ENCODE data around the gene CHRNA9.
"Not testable (repeated sequence)": the region's sequence is repeated elsewhere in the genome, so short reads cannot be mapped to it uniquely, and the experiment has no call there.

The CHRNA9 gene

DNA sequence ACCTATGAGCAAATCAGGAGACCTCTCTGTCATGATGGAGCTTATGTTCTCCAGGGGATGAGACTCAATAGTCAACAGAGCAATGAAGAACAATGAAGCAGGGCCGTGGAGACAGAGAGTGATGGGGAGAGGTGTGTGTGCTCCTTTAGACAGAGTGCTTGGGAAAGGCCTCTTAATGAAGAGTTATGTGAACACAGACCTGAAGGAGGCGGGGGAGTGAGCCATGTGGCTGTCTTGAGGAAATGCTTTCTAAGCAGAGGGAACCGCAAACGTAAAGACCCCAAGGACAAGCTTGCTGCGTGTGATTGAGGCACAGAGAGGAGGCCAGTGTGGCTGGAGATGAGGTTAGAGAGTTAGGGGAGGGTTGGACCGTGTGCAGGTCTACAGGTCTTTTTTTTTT is 53.1 kb downstream of the CHRNA9 start:
- no peak for DNase-seq (ENCODE audit: low read depth)

DNA sequence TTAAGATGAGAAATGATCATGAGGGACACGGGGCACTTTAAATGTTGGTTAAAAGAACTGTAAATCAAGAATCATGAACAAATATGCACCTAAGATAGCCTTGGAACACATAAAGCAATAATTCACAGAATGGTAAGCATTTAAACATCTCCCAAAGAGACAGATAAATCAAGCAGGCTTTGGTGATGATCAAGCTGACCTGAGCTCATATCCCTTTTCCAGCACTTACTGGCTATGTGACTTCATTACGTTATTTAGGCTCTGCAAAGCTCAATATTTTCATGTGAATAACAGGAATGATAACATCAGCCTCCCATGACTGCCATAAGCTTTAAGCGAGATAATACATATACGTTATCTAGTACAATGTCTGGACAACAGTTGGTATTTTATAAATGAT is 54.9 kb downstream of the CHRNA9 start:
- DNase-seq (ENCODE audit: low read depth): no peak

DNA sequence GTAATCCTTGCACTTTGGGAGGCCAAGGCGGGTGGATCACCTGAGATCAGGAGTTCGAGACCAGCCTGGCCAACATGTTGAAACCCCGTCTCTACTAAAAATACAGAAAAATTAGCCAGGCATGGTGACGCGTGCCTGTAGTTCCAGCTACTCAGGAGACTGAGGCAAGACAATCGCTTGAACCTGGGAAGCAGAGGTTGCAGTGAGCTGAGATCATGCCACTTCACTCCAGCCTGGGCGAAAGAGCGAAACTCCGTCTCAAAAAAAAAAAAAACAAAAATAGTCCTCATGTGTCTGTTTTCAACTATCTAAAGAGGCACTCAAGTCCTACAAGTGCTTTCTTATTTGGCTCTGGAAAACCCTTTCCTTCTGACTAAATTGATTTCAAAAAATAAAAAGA is 57.1 kb downstream of the CHRNA9 start:
- not testable (repeated sequence) for DNase-seq (ENCODE audit: low read depth)

DNA sequence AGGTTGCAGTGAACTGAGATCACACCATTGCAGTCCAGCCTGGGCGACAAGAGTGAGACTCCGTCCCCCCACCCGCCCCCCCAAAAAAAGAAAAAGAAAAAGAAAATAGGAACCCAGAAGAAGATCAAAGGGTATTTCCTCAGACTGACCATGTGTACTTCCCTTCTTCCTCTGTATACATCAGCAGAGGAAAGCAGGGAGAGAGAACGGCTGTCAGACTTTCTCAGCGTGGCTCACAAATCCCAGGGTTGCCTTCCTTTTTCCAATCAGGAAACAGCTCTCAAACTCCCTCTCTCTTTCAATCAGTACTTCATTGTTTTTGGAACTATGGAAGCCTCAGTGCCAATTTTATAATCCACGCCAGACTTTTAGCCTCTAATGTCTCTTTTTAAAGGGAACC is 59.1 kb downstream of the CHRNA9 start:
- no peak for DNase-seq (ENCODE audit: low read depth)

DNA sequence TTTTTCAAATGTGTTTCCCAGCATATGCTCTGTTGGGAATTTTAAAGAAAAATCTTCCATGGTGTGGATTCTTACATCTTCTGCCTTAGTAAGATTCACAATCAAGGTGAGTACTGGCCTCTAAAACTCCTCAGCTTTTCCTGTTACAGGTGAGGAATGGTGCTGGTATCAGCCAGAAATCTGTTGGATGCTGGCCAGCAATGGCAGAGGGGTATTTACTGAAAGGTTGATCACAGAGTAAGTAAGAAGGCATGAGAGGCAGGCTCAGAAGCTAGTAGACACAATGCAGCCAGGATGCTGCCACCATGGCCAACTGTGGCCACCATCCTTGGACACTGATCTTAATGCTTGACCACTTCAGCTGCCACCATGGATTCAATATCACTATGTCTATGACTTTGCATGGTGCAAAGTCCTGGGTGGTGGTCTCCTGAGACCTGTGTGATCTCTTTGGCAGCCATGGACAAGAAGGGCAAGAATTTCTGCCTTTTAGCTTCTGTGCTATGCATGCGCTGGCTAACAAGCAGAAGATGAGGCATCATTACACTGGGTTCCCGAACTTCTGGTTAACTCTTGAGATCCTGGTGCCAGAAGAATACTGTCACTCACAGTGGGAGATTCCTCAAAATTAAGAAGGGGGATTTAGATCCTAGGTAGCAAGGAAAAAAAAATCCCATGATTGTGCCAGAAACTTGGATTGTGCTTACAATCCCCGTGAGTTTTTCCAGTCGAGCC is 60.2 kb downstream of the CHRNA9 start:
- DNase-seq (ENCODE audit: low read depth): no peak

DNA sequence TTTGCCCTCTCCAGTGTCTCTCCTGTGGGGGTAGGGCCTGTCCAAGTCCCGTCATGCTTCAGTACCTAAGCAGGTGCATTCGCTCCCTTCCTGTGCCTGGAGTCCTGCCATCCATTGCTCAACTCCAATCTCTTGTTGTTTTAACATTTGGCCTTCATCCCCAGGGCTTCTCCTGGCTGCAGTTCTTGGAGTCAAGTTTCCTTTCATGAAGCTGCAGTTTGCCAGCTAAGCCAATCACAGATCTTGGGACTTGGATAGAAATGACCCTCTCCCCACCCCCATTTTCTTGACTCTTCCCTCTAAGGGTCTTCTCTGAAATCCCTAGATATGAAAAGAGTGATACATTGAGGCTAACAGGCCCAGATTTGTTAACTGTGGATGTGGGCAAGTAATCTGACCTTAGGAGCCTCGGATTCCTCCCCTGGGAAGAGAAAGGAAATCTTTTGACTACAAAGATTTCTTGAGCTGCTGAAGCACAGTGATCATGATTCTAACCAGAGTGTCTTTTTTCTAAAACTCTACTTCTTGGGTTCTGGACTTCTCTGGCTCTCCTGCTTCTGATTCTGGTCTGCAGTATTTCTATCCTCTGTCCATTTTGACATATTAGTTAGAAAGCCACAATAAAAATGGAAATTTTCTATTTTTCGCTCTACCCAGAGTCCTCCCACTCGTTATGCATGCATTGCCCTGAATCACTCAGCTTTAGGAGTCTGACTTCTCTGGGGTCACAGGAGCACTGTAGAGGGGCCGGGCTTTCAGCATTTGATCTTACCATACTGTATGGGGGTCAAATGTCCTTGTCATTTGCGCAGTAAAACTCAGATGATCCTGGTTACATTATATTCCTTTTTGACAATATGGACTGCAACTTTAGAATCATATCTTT is 61.0 kb downstream of the CHRNA9 start:
- DNase-seq (ENCODE audit: low read depth): no peak

DNA sequence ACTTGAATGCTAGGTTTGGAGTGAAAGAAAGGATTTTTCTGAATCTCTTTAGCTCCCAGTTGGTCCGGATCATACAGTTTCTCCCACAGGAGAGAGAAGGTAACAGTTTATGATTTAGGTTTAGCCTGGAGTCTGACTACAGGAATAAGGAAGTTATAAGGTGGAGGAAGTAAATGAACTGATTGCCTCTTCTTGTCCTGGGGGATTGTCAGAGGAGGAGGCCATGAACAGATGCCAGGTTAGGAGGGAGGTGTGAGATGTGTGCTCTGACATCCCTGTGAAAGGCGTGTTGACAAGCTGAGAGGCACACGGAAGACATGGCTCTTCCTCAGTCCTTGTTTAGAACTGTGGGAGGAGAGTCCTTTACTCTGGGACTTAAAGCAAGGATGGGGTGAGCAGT is 64.4 kb downstream of the CHRNA9 start:
- no peak for DNase-seq (ENCODE audit: low read depth)

DNA sequence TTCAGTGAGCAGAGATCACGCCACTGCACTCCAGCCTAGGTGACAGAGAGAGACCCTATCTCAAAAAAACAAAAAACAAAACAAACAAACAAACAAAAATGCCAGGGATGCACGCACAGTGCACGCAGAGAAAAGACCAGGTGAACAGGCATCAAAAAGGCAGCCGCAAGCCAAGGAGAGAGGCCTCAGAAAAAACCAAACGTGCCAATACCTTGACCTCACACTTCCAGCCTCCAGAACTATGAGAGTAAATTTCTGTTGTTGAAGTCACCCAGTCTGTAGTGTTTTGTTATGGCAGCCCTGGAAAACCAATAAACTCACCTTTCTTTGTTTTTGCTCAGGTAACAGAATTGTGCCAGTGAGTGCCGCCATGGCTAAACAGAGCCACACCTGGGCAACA is 66.0 kb downstream of the CHRNA9 start:
- no peak for DNase-seq (ENCODE audit: low read depth)

DNA sequence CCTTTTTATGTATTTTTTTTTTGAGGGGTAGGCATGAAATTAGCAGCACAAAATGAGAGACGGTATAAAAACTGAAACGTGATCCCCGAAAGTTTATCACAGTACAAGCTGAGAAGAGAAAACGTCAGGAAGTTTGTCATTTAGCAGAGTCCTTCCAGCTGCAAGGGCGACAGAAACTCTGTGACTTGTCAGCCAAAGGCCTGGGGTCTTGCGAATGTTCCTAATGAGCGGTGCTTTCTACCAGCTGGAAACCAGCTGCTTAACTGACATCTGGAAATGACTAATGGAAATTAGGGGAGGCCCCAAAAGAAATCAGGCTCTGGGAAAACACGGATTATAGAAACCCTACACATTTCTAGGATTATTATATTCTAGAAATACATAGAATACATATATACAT is 66.5 kb downstream of the CHRNA9 start:
- DNase-seq (ENCODE audit: low read depth): no peak

DNA sequence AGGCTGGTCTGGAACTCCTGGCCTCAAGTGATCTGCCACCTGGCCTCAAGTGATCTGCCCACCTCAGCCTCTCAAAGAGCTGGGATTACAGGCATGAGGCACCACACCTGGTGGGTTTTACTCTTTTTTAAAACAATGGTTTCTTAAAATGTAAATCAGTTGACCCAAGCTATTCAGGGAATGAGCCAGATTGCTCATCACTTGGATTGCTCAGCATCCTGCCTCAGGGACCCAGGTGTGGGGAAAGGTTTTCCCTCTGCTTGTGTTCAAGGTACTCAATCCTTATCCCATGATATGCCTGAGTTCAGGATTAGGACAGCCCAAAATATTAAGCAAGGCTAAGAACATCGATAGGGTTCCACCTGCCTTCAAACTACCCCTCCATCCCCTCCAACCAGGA is 67.4 kb downstream of the CHRNA9 start:
- DNase-seq (ENCODE audit: low read depth): no peak

DNA sequence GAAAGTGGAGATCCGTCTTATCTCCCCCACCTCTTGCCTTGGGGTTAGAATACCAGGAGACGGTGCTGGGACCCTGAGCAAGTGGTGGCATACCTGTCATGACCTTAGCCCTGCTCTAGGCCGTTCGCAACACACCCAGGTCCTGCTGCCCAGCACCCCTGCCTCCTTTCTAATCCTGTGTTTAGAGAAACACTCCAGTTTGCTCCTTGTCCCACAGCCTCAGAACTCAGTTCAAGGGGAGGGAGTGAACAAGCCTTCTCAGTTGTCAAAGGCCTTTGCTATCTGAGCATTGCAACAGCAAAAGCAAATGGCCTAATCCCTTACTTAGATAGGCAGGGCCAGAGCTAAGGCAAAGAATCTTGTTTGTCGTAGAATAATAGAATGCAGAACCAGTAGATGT is 67.9 kb downstream of the CHRNA9 start:
- no peak for DNase-seq (ENCODE audit: low read depth)
